Neural progenitor cell (in vitro differentiated cells): ENCODE data around the gene F10. TPM values are rescaled to one million over a fixed set of nuclear protein-coding genes. Genes with fewer than 3 reads are reported as not detected.

Experiments
- DNase-seq: peaks from one replicate; pipeline ENCODE4 v3.0.0-alpha.2; 2016; ENCODE audit warnings: low spot score
- H2AFZ ChIP-seq: fragments of 200-600 bp; sonication (generic); replicated peaks from 2 replicates; pipeline ENCODE4 v1.6.1; 2016; ENCODE audit warnings: antibody characterized with exemption
- H3F3A ChIP-seq: fragments of 200-600 bp; sonication (generic); 2 replicates; pipeline ENCODE4 v1.6.1; 2016; ENCODE audit warnings: antibody characterized with exemption, low read depth
- H3K27ac ChIP-seq: fragments of 200-600 bp; sonication (generic); 2 replicates; pipeline ENCODE4 v1.5.1; 2016; ENCODE audit warnings: mild to moderate bottlenecking
- H3K27me3 ChIP-seq: fragments of 200-600 bp; sonication (generic); 2 replicates; pipeline ENCODE4 v1.6.1; 2016; ENCODE audit warnings: mild to moderate bottlenecking, moderate library complexity
- H3K36me3 ChIP-seq: fragments of 200-600 bp; sonication (generic); 2 replicates; pipeline ENCODE4 v1.5.1; 2016
- H3K4me1 ChIP-seq: fragments of 200-600 bp; sonication (generic); 2 replicates; pipeline ENCODE4 v1.6.1; 2016; ENCODE audit warnings: mixed run types
- H3K4me2 ChIP-seq: fragments of 200-600 bp; sonication (generic); 2 replicates; pipeline ENCODE4 v1.6.1; 2016
- H3K4me3 ChIP-seq: fragments of 200-600 bp; sonication (generic); 2 replicates; pipeline ENCODE4 v1.5.1; 2016
- H3K79me2 ChIP-seq: fragments of 200-600 bp; sonication (generic); 2 replicates; pipeline ENCODE4 v1.6.1; 2016; ENCODE audit warnings: low read depth
- H3K9ac ChIP-seq: fragments of 200-600 bp; sonication (generic); 2 replicates; pipeline ENCODE4 v1.6.1; 2016
- H3K9me3 ChIP-seq: fragments of 200-600 bp; sonication (generic); 2 replicates; pipeline ENCODE4 v1.5.1; 2016; ENCODE audit warnings: low read depth
- H4K20me1 ChIP-seq: fragments of 200-600 bp; sonication (generic); 2 replicates; pipeline ENCODE4 v1.6.1; 2016; ENCODE audit warnings: low read depth
- H3K27ac Mint-ChIP-seq: 3 replicates; pipeline ENCODE4 v1.8.0; 2021; ENCODE audit warnings: mixed read lengths
- H3K27me3 Mint-ChIP-seq: 2 replicates; pipeline ENCODE4 v1.8.0; 2022; ENCODE audit warnings: low read depth, mild to moderate bottlenecking, inconsistent platforms, moderate library complexity, mixed read lengths; ENCODE audit not compliant: insufficient read depth
- H3K36me3 Mint-ChIP-seq: 3 replicates; pipeline ENCODE4 v1.8.0; 2021; ENCODE audit warnings: mixed read lengths
- H3K4me1 Mint-ChIP-seq: 3 replicates; pipeline ENCODE4 v1.8.0; 2021; ENCODE audit warnings: mixed read lengths
- H3K4me3 Mint-ChIP-seq: 3 replicates; pipeline ENCODE4 v1.8.0; 2021; ENCODE audit warnings: mild to moderate bottlenecking, moderate library complexity, mixed read lengths
- H3K9me3 Mint-ChIP-seq: 3 replicates; pipeline ENCODE4 v1.8.0; 2020; ENCODE audit warnings: mixed read lengths
- EZH2 ChIP-seq: fragments of 200-600 bp; sonication (generic); IDR thresholded peaks from 2 replicates; pipeline ENCODE4 v1.6.1; 2017; ENCODE audit warnings: antibody characterized with exemption, mild to moderate bottlenecking, moderate library complexity
- EZH2phosphoT487 ChIP-seq: fragments of 200-600 bp; sonication (generic); IDR thresholded peaks from 2 replicates; pipeline ENCODE4 v1.6.1; 2017; ENCODE audit warnings: antibody characterized with exemption
- total RNA-seq: library from RNA; depleted of rRNA; stranded (reverse); fragments of >200 nt; gene quantifications from 2 replicates; pipeline ENCODE4 v1.2.3, GENCODE V29; 2015; ENCODE audit warnings: low replicate concordance
- TF ChIP-seq, protein P1 (sequence below): fragments of 200-600 bp; sonication (generic); IDR thresholded peaks from 2 replicates; pipeline ENCODE4 v1.5.1; 2017; ENCODE audit warnings: antibody characterized with exemption, mild to moderate bottlenecking

The F10 gene
- total RNA-seq, 1 donor from 2014 or later, result 2.0 TPM

DNA sequence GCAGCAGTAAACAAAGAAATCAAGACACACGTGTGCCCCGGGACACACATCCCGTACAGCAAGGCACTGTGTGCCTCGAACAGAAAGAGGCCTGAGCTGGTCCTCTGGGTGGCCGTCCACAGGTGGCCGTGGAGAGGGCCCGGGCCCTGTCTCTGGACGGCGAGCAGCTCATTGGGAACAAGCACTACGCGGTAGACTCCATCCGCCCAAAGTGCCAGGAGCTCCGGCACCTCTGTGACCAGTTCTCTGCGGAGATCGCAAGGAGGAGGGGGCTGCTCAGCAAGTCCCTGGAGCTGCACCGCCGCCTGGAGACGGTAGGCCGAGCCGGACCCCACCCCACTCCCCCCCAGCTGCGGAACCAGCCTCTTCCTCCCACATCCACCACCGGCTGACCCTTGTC is 47.7 kb upstream of the F10 start:
- no peak overlapping the region for H3K4me3 Mint-ChIP-seq
- Histone ChIP-seq H3K9ac (no peak overlapping the region), H3K79me2 (no peaks in the 10 kb centered on the region), H3K27me3 (no peaks in the 10 kb centered on the region), H3K27ac (no peak overlapping the region), H3K9me3 (no peaks in the 10 kb centered on the region), H4K20me1 (peaks cover 2% of the 10 kb centered on the region), H3K4me2 (no peak overlapping the region), H3K4me1 (no peaks in the 10 kb centered on the region), H3F3A (no peaks in the 10 kb centered on the region), H2AFZ (no peak overlapping the region), H3K36me3 (no peaks in the 10 kb centered on the region), H3K4me3 (no peak overlapping the region)
- H3K36me3 Mint-ChIP-seq, result peaks cover 38% of the 10 kb centered on the region
- peaks cover 2% of the 10 kb centered on the region for H3K27me3 Mint-ChIP-seq
- DNase-seq, result no peak
- TF ChIP-seq, protein P1, sequence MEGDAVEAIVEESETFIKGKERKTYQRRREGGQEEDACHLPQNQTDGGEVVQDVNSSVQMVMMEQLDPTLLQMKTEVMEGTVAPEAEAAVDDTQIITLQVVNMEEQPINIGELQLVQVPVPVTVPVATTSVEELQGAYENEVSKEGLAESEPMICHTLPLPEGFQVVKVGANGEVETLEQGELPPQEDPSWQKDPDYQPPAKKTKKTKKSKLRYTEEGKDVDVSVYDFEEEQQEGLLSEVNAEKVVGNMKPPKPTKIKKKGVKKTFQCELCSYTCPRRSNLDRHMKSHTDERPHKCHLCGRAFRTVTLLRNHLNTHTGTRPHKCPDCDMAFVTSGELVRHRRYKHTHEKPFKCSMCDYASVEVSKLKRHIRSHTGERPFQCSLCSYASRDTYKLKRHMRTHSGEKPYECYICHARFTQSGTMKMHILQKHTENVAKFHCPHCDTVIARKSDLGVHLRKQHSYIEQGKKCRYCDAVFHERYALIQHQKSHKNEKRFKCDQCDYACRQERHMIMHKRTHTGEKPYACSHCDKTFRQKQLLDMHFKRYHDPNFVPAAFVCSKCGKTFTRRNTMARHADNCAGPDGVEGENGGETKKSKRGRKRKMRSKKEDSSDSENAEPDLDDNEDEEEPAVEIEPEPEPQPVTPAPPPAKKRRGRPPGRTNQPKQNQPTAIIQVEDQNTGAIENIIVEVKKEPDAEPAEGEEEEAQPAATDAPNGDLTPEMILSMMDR, result no peak
- TF ChIP-seq EZH2 (no peak), EZH2phosphoT487 (no peak)
- H3K9me3 Mint-ChIP-seq, result no peaks in the 10 kb centered on the region
- H3K4me1 Mint-ChIP-seq, result peaks cover 11% of the 10 kb centered on the region
- H3K27ac Mint-ChIP-seq, result no peak overlapping the region

DNA sequence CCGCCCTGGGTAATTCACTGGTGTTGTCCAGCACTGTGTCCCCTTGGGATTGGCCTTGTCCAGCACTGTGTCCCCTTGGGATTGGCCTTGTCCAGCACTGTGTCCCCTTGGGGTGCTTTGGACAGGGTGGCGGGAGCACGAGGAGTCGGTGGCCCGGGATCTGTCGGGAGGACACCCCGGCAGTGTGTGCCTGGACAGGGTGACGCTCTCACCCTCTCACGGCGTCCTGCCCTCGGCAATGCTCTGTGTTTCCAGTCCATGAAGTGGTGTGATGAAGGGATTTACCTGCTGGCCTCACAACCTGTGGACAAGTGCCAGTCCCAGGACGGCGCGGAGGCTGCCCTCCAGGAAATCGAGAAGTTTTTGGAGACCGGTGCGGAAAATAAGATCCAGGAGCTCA is 46.9 kb upstream of the F10 start:
- Mint-ChIP-seq H3K9me3 (no peaks in the 10 kb centered on the region), H3K27ac (peak overlapping the region; percentile 66), H3K27me3 (peaks cover 2% of the 10 kb centered on the region), H3K36me3 (peaks cover 34% of the 10 kb centered on the region), H3K4me1 (peaks cover 5% of the 10 kb centered on the region), H3K4me3 (no peak overlapping the region)
- no peak overlapping the region for H2AFZ ChIP-seq
- no peak overlapping the region for H3K9ac ChIP-seq
- no peak for DNase-seq
- no peaks in the 10 kb centered on the region for H4K20me1 ChIP-seq
- TF ChIP-seq EZH2phosphoT487, result no peak
- no peak for TF ChIP-seq EZH2
- TF ChIP-seq, protein P1, result no peak
- no peaks in the 10 kb centered on the region for H3K79me2 ChIP-seq
- no peaks in the 10 kb centered on the region for H3K27me3 ChIP-seq
- H3K4me3 ChIP-seq, result no peak overlapping the region
- no peaks in the 10 kb centered on the region for H3K9me3 ChIP-seq
- no peaks in the 10 kb centered on the region for H3K4me1 ChIP-seq
- no peaks in the 10 kb centered on the region for H3K36me3 ChIP-seq
- no peak overlapping the region for H3K27ac ChIP-seq
- no peak overlapping the region for H3K4me2 ChIP-seq
- H3F3A ChIP-seq, result no peaks in the 10 kb centered on the region

DNA sequence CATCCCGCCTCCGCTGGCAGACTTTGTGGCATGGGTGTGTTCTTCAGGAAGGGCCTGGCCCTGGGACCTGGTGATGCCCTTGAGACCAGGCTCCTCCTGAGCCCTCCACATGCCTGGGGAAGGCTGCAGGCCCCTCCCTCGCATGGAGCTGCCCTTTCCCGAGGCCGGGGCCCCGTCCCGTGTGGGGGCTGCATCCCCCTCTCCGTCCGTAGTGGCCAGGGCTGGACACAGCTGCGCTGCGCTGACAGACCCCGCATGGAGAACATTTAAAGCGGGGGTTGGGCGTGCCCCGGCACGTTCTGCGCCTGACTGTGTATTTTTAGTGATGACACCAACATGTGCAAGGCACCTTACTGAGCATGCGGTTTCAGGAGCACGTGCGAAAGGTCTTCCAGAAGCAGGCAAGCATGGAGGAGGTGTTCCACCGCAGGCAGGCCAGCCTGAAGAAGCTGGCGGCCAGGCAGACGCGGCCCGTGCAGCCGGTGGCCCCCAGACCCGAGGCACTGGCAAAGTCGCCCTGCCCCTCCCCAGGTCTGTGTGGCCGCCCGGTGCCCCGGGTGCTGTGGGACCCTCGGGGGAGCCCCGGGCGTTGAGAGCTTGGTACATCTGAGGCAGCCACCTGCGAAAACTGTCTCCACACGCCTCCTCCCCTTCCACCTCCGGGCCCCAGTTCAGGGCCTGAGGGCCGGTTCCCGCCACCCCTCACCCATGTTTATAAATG is 45.8 kb upstream of the F10 start:
- no peaks in the 10 kb centered on the region for H3K4me1 Mint-ChIP-seq
- peaks cover 2% of the 10 kb centered on the region for H3K27me3 Mint-ChIP-seq

More for the DNA sequence above, 45.8 kb upstream of the F10 start:
- peaks cover 29% of the 10 kb centered on the region for H3K36me3 Mint-ChIP-seq
- no peaks in the 10 kb centered on the region for H3K27me3 ChIP-seq
- H3K4me3 Mint-ChIP-seq, result no peak overlapping the region
- H4K20me1 ChIP-seq, result no peaks in the 10 kb centered on the region
- H3K4me1 ChIP-seq, result no peaks in the 10 kb centered on the region
- no peak overlapping the region for H3K27ac ChIP-seq
- TF ChIP-seq EZH2phosphoT487 (no peak), EZH2 (no peak)
- TF ChIP-seq, protein P1, result no peak
- H2AFZ ChIP-seq, result no peak overlapping the region
- DNase-seq, result no peak
- H3K4me2 ChIP-seq, result no peak overlapping the region
- H3K9me3 Mint-ChIP-seq, result no peaks in the 10 kb centered on the region
- H3F3A ChIP-seq, result no peaks in the 10 kb centered on the region
- H3K4me3 ChIP-seq, result no peak overlapping the region
- H3K36me3 ChIP-seq, result no peaks in the 10 kb centered on the region
- no peak overlapping the region for H3K27ac Mint-ChIP-seq
- no peaks in the 10 kb centered on the region for H3K79me2 ChIP-seq
- H3K9ac ChIP-seq, result no peak overlapping the region
- no peaks in the 10 kb centered on the region for H3K9me3 ChIP-seq
